Transverse colon (tissue), 4 donors: Measurements from ENCODE around the gene CHP1. TPM values are rescaled to one million over a fixed set of nuclear protein-coding genes. Genes with fewer than 3 reads are reported as not detected.
"Not testable (repeated sequence)": the region's sequence is repeated elsewhere in the genome, so short reads cannot be mapped to it uniquely, and the experiment has no call there.

Experiments
- DNase-seq: peaks from one replicate; pipeline ENCODE4 v3.0.0-alpha.2; 2019
- H3K27ac ChIP-seq, 4 donors: fragments of 200-600 bp; sonication (generic); 2 replicates each; pipeline ENCODE4 v1.5.1; 2016 to 2018; ENCODE audit warnings: inconsistent platforms in 4 of 4
- H3K27me3 ChIP-seq: fragments of 200-600 bp; sonication (generic); 2 replicates; pipeline ENCODE4 v1.5.1; 2017; ENCODE audit warnings: inconsistent platforms
- H3K36me3 ChIP-seq, 4 donors: fragments of 200-600 bp; sonication (generic); 2 replicates each; pipeline ENCODE4 v1.5.1; 2017 to 2019; ENCODE audit warnings: inconsistent platforms in 4 of 4
- H3K4me1 ChIP-seq, 4 donors: fragments of 200-600 bp; sonication (generic); 2 replicates each; pipeline ENCODE4 v1.5.1; 2017 to 2020; ENCODE audit warnings: inconsistent platforms in 4 of 4
- H3K4me3 ChIP-seq, 4 donors: fragments of 200-600 bp; sonication (generic); 1 replicate in 1 of 4; 2 replicates in 3 of 4; pipeline versions ENCODE4 v1.5.1 to v1.6.1; 2017 to 2019; ENCODE audit warnings: inconsistent platforms in 4 of 4
- H3K9me3 ChIP-seq, 2 donors: fragments of 200-600 bp; sonication (generic); 2 replicates each; pipeline ENCODE4 v1.5.1; 2017 to 2019; ENCODE audit warnings: inconsistent platforms in 2 of 2
- CTCF ChIP-seq, 5 experiments: fragments of 200-600 bp in 3 of 5; fragments of 450-650 bp in 2 of 5; sonication (generic) in 3 of 5; IDR thresholded peaks; 1 replicate in 2 of 5; 2 replicates in 3 of 5; pipeline ENCODE4 v1.5.1; 2016 to 2017; ENCODE audit warnings: antibody characterized with exemption in 5 of 5, inconsistent platforms in 3 of 5, mild to moderate bottlenecking in 2 of 5, moderate library complexity in 1 of 5
- EP300 ChIP-seq: sonication (generic); formaldehyde crosslinking; IDR thresholded peaks from one replicate; pipeline ENCODE4 v1.6.1; 2017; ENCODE audit warnings: antibody characterized with exemption, low read depth
- POLR2A ChIP-seq: fragments of 450-650 bp; IDR thresholded peaks from one replicate; pipeline ENCODE4 v1.6.1; 2016; ENCODE audit warnings: antibody characterized with exemption, mild to moderate bottlenecking, moderate library complexity
- POLR2AphosphoS5 ChIP-seq, 3 donors: sonication (generic); formaldehyde crosslinking; IDR thresholded peaks; one replicate each; pipeline ENCODE4 v1.6.1; 2016; ENCODE audit warnings: antibody characterized with exemption in 3 of 3
- WGBS, 2 donors: methylation state at CpG; one replicate each; pipeline ENCODE4 v1.1.5; 2018; ENCODE audit warnings: low coverage in 1 of 2; 5-methylcytosine and 5-hydroxymethylcytosine counted together
- in situ Hi-C, 4 donors: fragments of 200-750 bp; cut with MboI; loops; one replicate each; pipeline versions ENCODE4 v1.15.0 to v1.15.1; 2017; ENCODE audit warnings: low sequenced_read_pairs in 3 of 4, low pct_ligation_motif_present in 1 of 4, low pct_unique_long_range_greater_than_20kb in 1 of 4
- intact Hi-C: fragments of 100-400 bp; cut with DNase I; formaldehyde crosslinking; loops from one replicate; pipeline ENCODE4 v1.15.1; 2023; ENCODE audit warnings: low total_unique reads
- total RNA-seq, 4 donors: library from RNA; depleted of rRNA; stranded (reverse); fragments of >200 nt; gene quantifications; one replicate each; pipeline ENCODE4 v1.1.0, GENCODE V29; 2016

Gene CHP1
- total RNA-seq, 4 donors from 2014 or later, result 321 to 818 (median 572) TPM

GRCh38 chr15:41259546-41260189 lies 28.6 kb downstream of the CHP1 start:
- in situ Hi-C loops (no loop called here), intact Hi-C loops (no loop called here)
- H3K4me1 ChIP-seq, result peaks cover 0 to 36% (median 17%) of the 10 kb centered on the region in 4 donors
- no peaks in the 10 kb centered on the region for H3K9me3 ChIP-seq
- DNase-seq, result peak; percentile 68
- peaks cover 0 to 21% (median 10%) of the 10 kb centered on the region in 4 donors for H3K36me3 ChIP-seq
- peak overlapping the region; percentile 66 to 80 (median 76) for H3K27ac ChIP-seq
- no peak for TF ChIP-seq CTCF (IDR thresholded peaks at IDR 0.05)
- peak in 1 of 3 donors; percentile 41 for TF ChIP-seq POLR2AphosphoS5 (IDR thresholded peaks at IDR 0.05)
- 64 to 68% methylated on average over 7 to 12 of the region's 12 CpGs for WGBS, 2 donors
- H3K4me3 ChIP-seq, result no peak overlapping the region
- H3K27me3 ChIP-seq, result no peaks in the 10 kb centered on the region

- DNase-seq, intact Hi-C loops, H3K4me3 ChIP-seq, H3K27me3 ChIP-seq, H3K27ac ChIP-seq, in situ Hi-C loops, H3K9me3 ChIP-seq: not testable (repeated sequence)
- H3K4me1 ChIP-seq, result peaks cover 0 to 32% (median 17%) of the 10 kb centered on the region in 4 donors
- 99 to 100% methylated on average over 5 to 7 of the region's 7 CpGs for WGBS, 2 donors
- H3K36me3 ChIP-seq, result peaks cover 0 to 26% (median 11%) of the 10 kb centered on the region in 4 donors
Measured at GRCh38 chr15:41260924-41261323, 29.9 kb downstream of the CHP1 start.

GRCh38 chr15:41262571-41262970 lies 31.5 kb downstream of the CHP1 start:
- TF ChIP-seq POLR2AphosphoS5 (IDR thresholded peaks at IDR 0.05), result no peak
- TF ChIP-seq EP300, result no peak
- TF ChIP-seq POLR2A, result no peak
- no peak for TF ChIP-seq CTCF (IDR thresholded peaks at IDR 0.05)
- Histone ChIP-seq H3K36me3 (peaks cover 0 to 32% (median 16%) of the 10 kb centered on the region in 4 donors), H3K9me3 (no peaks in the 10 kb centered on the region), H3K27me3 (no peaks in the 10 kb centered on the region), H3K27ac (no peak overlapping the region), H3K4me1 (peaks cover 0 to 27% (median 14%) of the 10 kb centered on the region in 4 donors), H3K4me3 (no peak overlapping the region)
- 94 to 97% methylated on average over 7 to 8 of the region's 8 CpGs for WGBS, 2 donors
- intact Hi-C loops (no loop called here), in situ Hi-C loops (no loop called here)
- DNase-seq, result no peak

- TF ChIP-seq EP300 (no peak), POLR2A (no peak), POLR2AphosphoS5 (IDR thresholded peaks at IDR 0.05) (no peak), CTCF (IDR thresholded peaks at IDR 0.05) (no peak)
- 77 to 83% methylated on average over 5 to 6 of the region's 6 CpGs for WGBS, 2 donors
- Histone ChIP-seq H3K4me1 (peaks cover 0 to 16% (median 6%) of the 10 kb centered on the region in 4 donors), H3K27me3 (no peaks in the 10 kb centered on the region), H3K4me3 (no peak overlapping the region), H3K27ac (no peak overlapping the region), H3K36me3 (peaks cover 0 to 32% (median 16%) of the 10 kb centered on the region in 4 donors), H3K9me3 (no peaks in the 10 kb centered on the region)
- intact Hi-C loops (no loop called here), in situ Hi-C loops (no loop called here)
- no peak for DNase-seq
Measured at GRCh38 chr15:41263891-41264351, 32.9 kb downstream of the CHP1 start.
